NCI-H82 treated with DMSO at 0.1 percent for 48 hours (cell line): ENCODE measurements around the gene FRAS1.
A peak's percentile ranks its signal among the peaks of the same experiment; 100 is the strongest.
"Not testable (repeated sequence)": the region's sequence is repeated elsewhere in the genome, so short reads cannot be mapped to it uniquely, and the experiment has no call there.

ENCODE experiments used
- DNase-seq: peaks from one replicate; lab custom pipeline; 2025; ENCODE audit not compliant: unreplicated experiment; lab: John Stamatoyannopoulos, UW

The FRAS1 gene

DNA sequence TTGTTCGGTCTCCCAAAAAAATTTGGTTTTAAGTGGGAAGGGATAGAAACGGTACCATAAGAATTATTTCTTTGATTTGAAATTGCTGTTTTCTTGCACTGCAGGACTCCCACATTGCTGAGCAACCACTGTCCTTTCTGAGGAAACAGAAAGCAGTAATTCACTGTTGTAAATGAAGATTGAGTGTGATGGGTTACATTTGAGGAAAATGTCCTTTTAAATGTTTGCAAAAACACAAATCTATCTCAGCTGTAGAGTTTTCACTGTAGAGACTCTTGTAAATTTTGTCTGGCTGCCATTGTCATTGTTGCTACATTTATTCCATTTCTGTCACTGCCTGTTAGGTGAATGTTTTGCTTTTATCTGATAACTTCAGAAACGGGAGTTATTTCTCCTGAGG is 105.2 kb downstream of the FRAS1 start:
- DNase-seq: no peak

DNA sequence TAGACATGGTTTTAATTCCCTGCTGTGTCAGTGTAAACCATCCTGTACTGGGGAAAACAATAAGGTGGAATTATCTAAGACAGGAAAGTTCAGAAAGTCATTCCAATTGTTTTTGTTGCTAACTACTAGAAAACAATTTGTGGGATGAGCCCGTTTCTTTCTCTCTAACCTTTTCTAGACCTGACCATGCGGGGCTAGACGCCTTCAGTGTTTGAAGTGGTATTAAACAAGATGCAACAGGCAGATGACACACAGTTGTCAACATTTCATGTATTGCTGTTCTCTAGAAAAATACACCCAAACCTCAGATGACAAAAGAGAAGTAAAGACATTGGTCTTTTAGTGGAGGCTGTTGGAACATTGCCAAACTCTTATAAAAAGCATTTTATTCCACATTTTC is 105.7 kb downstream of the FRAS1 start:
- DNase-seq: no peak

DNA sequence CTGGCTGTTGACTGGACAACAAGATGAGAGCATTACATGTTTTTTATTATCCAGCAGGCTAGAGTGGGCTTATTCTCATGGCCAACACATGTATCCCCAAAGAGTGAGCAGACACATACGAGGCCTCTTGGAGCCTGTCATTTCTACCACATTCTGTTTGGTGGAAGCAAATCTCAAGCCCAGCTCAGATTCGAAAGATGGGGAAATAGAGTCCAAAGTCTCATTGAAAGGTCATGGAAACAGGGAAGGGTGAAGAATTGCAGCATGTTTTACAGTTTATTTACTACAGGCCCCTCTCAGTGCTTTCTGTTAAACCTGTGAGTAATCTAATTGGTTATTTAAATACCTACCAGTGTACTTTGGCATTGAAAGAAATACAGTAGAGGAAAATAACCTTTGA is 108.6 kb downstream of the FRAS1 start:
- DNase-seq: no peak

DNA sequence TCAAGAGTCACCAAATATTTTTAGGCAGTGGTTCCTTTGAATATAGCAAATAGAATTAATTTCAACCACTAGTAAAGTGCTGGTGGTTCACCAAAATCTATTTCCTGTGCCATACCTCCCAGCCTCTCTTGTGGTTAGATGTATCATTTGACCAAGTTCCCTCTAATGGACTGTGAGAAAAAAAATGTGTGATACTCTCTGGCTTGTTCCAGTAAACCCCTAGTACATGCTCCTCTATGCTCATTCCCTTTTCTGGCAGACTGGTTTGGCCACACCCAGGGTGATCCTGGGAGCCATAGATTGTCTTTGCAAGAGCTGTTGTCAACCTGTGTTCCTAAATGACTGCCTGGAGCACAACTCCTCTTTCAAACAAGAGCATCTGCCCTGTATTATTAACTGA is 109.5 kb downstream of the FRAS1 start:
- no peak for DNase-seq

DNA sequence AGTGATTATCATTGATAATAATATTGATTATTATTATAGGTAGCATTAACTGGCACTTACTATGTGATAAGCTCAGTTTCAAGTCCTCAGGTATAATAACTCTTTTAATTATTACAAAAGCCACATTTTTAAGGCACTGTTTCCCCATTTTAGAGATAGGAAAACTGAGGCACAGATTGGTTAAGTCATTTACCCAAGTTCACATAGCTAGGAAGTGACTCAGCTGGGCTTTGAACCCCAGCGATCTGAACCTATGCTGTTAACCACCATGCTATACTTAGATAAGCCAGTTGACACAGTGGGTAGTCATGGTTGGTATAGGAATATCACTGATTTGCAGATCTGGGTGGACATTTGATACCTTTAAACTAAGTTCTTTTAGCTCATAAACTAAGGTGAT is 110.4 kb downstream of the FRAS1 start:
- no peak for DNase-seq

DNA sequence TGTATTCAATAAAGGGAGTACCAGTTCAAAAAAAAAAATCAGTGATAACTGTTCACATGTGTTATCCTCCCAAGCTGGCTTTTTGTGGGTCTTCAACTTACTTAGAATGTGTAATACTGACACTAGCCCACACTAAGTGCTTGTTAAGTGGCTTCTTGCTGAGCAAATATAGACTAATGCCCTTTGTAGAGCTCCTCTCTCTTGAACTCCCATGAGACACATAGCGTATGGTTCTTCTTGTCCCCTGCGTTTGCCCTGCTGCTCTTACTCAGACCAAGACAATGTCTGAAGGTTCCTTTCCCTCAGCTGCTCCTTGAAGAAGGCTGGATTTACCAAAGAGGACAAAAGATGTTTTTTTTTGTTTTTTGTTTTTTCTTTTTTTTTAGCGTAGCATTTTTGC is 110.9 kb downstream of the FRAS1 start:
- peak; percentile 8 for DNase-seq

DNA sequence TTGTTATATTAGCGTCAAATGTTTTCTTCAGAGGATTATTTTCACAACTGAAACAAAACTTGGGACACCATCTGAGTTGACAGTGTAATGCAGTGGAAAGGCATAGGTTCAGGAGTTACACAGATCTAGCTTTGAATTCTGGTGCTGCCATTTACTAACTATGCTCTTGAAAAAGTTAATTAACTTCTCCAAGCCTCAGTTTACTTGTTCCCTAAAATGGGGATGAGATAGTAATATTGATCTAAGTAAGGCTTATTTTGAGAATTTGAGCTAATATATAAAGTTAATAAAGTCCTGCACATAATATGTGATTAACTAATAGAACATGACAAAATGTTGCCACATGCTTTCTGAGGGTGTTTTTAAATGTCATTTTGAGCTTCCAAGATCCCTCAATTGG is 112.6 kb downstream of the FRAS1 start:
- no peak for DNase-seq

DNA sequence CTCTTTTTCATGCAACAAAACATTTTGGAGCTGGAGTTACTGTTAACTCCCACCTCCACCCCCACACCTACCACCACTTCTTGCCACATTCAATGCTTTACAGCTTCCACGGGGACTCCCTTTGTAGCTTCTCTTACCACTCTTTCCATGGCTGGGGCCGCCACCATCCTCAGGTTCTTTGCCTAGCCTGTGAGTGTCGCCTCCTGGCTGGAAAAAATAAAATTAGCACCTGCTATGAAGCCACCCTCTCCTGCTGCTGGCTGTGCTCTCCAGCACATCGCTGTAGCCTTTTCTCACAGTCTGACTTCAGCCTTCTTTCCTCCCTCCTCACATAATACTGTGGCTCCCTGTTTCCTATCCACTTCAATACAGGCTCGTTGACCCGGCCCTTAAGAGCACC is 114.4 kb downstream of the FRAS1 start:
- DNase-seq: no peak

DNA sequence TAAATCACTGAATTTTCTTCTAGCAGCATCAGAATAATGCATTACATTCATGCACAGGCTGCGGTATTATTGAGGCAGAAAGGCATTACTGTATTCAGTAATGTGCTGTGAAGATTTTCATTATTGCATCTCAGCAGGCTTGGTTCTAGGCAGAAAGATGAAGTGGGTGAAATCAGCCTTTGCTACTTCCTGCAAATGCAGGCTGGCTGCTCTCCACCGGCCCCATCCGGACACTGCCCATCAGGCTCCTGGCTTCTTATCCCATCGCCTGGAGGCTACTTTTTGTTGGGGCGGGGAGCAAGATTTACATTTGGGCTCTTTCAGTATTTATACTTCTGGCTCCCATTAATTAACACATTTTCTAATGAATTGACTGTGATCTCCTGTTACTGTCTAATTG is 117.8 kb downstream of the FRAS1 start:
- DNase-seq: no peak

DNA sequence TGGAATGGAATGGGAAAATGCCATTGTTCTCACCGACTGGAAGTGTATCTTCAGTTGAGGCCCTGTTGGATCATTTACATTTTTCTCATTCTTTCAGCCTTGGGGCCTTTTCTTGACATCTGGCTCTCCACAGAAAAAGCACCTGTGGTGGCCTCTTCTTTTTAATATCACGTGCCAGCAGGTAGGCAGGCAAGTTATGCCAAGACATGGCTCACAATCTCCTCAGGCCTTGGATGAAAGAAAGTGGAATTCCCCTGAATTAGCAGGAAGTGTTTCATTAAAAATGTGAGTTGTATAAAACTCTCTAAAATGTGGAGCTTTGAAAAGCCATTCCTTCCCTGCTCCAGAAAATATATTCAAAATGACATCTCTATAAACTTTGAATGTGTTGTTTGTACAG is 122.1 kb downstream of the FRAS1 start:
- DNase-seq: no peak

DNA sequence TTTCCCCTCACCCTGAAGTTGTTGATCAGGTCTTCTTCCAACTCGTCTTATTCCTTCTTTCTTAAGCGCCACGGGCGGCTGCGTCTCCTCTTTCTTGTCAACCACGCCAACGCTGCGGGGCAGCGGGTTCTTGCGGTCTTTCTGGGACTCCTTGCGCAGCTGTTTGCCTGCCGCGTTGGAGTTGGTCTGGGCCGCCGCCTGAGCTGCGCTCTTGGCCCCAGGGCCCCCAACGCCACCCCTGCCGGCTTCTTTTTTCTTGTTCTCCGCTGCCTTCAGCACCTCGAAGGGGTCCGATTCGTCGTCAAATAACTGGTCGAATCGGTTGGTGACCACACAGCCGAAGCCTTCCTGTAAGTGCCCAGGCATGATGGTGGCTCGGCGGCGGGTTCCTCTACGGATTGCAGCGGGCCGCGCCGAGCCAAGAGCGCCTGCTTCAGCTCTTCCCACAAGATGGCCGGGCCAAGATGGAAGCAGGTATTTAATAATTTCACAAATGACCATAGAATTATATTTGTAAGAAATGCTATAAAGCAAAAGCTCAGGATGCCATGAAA is 124.6 kb downstream of the FRAS1 start:
- DNase-seq: not testable (repeated sequence)

DNA sequence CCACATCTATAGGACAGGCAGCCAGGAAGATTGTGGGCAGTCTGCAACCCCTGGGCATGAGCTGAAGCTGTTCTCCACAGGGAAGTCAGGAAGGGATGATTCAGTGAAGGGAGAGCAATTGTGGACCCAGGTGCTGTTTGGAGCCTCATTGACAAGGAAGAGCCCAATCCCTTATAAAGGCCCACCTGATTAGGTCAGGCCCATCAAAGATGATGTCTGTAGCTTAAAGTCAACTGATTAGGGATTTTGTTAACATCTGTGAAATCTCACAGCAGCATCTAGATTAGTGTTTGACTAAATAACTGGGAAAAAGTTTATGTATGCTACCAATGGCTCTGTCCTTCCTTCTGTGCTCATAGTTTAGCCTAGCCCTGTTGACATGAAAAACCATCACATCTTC is 127.5 kb downstream of the FRAS1 start:
- no peak for DNase-seq

DNA sequence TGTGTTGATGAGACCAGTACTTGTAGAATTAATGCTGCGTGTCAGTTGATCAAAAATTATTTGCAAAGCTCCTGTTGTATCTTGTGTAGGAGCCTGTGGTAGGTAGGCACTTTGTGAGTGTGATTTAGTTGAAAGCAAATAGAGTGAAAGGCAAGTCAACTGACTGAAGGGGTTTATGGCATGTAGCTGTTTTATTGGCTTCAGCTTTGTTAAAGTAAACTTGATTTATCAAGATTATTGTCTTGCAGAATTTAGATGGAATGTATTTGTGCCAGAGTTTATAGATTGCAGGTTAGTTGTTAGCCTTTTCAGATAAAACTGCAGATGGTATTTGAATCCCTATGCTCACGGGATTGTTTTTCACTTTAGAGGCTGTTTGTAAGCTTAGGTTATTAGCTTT is 128.0 kb downstream of the FRAS1 start:
- DNase-seq: no peak

DNA sequence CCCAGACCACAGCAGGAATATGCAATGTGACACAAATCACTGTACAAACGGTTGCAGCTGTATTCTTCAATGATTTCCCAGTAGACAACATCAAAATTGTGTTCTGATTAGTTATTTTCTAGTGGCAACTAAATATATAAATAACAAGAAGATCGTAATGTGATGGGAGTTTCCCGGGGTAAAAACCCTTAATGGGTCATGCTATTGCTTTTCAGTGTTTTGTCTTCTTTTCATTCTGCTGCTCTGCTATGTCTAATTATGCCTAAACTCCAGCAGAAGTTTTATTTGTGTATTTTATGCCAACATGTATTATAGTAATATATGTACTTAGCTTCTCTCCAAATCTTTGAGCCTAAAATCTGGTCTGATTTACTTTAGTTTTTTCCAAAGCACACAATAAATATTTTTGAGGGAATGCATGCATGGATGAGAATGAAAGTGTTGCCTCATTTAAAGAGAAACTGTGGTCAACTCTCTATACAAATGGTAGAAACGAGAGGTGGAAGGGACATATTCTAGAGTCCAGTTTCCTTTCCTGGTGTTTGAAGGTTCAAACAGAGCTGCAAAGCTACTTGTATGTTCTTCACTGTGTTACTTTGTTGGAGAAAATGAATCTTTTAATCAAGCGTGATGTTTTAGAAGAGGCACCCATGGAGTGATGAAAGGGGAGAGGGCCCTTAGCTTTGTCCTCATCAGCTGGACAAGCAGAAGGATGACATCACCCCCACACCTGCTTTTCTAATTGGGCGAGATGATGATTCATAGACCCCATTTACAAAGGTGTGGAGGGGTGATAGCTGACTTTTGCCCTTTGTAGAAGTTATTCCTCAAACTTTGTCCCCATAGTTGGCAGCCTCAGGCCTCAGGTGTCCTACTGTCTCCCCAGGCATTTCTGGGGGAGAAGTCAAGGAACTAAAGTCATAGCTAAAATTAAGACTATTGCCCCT is 129.7 kb downstream of the FRAS1 start:
- DNase-seq: no peak

DNA sequence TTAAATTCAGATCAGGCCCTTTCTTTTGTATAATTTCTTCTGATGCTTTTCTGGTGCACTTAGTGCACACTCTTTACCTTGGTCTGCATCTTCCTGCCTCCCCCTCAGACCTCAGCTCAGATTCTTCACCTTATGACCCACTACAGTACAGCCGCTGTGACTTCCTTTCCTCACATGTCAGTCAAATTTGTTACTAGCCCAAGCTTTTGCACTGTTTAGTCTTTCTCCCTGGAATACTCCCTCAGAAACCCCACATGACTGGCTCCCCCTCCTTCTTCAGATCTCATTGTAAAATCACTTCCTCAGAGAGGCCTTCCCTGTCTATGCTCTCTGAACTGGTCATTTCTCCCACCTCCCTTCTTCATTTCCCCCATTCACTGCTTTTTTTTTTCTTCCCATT is 132.9 kb downstream of the FRAS1 start:
- no peak for DNase-seq

DNA sequence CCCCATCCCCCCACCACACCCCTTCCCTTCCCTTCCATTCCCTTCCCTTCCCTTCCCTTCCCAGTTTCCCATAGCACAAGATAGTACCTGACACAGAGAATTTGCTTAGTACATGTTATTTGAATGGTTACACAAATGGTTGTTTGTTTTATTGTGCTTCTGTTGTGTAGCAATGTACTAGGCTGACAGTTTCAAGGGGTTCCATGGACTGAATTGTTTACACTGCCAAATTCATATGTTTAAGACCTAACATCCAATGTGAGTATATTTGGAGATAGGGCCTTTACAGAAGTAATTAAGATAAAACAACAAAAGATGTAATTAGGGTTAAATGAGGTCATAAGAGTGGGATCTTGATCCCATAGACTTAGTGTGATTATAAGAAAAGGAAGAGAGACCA is 133.5 kb downstream of the FRAS1 start:
- DNase-seq: no peak

DNA sequence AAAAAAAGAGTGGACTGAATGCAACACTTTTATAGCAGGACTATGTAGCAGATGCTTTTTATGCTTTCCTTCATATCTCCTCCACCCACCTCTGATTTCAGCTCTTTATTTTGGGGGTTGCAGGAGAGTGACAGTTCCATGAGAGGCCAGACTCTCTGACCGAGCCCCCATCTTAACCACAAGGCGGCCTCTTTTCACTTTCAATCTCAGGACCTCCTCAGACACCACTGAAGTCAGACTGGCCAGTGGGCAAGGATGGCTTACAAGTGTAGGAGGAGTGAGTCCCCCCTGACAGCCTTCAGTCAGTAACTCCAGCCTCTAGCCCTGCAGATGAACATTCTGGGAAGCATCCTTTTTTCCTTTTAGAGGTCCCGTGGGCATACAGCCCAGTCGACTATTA is 140.8 kb downstream of the FRAS1 start:
- DNase-seq: no peak

DNA sequence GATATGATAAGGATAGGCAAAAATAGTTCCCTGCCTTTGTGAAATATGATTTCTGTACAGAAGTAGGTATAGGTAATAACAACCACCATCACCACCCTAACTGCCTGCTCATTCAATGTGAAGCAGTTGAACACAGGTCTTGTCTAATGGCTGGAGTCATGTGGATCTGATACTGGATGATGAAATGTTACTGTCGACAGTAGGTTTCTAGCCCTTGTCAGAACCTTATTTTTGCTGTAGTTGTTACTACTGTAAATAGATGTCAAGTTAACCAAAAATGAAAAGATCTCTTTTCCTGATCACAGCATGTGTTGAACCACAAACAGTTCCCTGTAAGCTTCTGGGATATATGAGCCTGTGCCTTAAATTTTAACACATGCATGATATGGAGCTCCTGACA is 142.9 kb downstream of the FRAS1 start:
- DNase-seq: no peak

DNA sequence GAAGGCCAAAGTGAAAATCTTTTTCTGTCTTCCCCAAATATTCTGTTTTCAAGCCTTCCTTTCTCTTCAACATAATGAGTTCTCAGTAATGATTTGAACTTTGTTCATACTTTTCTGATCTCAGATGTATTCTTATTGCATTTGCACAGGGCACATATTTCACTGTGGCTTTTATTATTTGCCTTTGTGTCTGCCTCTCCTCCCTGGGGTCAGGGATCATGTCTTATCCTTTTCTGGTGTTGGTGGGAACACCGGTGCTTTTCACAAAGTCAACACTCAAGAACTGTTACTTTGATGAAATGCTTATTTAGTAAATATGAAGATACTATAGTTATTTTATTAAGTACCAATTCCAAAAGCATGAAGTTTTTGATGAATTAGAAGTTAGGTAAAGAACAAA is 143.8 kb downstream of the FRAS1 start:
- DNase-seq: no peak

DNA sequence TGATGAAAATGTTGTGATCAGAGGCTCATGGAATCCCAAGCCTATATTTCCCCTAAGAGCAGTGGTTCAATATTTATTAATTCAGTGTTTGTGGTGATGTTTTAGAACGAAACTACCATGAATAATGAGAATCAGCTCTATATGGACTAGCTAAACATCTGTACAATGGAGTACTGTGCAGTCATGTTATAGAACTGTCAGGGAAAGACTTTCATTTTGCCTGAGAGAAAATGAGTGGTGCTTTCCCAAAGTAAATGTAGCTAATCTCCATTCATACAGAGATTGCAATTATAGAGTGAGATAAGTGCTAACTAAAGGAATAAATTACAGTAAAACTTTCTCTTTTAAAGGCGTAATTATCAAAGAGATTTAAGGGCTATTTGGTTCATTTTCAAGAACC is 147.1 kb downstream of the FRAS1 start:
- DNase-seq: no peak

DNA sequence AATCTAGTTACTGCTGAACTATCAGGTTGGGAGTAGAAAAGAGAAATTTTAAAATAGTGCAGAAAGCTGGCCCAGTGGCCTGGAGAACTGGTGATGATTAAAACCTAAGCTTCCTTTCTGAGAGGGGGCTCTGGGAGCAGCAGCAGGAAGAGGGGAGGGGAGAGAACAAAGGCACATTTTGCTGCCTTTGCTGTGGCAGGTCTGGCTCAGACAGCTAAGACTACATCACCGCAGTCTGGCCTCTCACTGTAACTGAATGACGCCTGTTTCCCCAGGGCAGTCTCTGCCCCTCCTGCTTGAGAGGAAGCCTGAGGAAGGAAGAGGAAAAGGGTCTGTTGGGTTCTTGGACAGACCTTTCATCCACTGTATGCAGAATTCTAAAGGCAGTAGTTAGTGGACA is 148.5 kb downstream of the FRAS1 start:
- DNase-seq: no peak

DNA sequence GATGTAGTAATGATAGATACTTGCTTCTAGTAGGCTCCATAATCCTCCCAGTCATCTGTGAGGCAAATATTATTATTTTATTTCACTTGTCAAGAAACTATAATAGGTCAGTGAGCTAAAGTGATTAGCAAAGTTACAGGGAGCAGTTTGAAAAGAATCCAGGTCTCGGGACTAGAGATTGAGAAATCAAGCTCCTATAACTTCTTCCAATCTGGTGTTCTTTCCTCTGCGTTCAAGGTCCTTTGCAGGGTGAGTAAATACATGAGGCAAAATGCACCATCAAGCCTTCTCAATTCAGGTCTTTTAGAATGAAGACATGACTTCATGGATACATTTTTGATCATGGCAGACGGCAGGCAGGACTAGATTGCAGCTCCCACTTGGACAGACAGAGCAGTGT is 150.4 kb downstream of the FRAS1 start:
- DNase-seq: no peak

DNA sequence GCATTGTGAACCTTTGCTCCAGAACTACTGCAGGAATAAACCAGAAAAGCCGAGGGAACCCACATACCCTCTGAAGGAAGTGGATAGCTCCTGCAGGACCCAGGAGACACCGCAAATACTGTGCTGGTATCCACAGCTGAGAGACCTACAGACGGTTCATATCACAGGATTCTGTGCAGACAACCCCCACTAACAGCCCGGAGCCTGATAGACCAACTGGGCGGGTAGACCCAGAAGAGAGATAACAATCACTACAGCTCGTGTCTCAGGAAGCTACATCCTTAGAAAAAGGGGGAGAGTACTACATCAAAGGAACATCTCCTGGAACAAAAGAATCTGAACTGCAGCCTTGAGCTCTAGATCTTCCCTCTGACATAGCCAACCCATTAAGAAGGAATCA is 150.8 kb downstream of the FRAS1 start:
- DNase-seq: no peak
